Pulmonary artery endothelial cell (primary cell): ENCODE results near the gene CLNK. TPM values are rescaled to one million over a fixed set of nuclear protein-coding genes. Genes with fewer than 3 reads are reported as not detected.
A peak's percentile ranks its signal among the peaks of the same experiment; 100 is the strongest.

Experiments used
- DNase-seq: peaks from one replicate; pipeline ENCODE4 v3.0.0-alpha.2; 2011; ENCODE audit warnings: low read depth, low spot score
- total RNA-seq: library from RNA; depleted of rRNA; stranded (reverse); fragments of >200 nt; gene quantifications from 2 replicates; pipeline ENCODE4 v1.2.3, GENCODE V29; 2014

The CLNK gene
- total RNA-seq, 1 donor from 2014 or later = not detected

DNA sequence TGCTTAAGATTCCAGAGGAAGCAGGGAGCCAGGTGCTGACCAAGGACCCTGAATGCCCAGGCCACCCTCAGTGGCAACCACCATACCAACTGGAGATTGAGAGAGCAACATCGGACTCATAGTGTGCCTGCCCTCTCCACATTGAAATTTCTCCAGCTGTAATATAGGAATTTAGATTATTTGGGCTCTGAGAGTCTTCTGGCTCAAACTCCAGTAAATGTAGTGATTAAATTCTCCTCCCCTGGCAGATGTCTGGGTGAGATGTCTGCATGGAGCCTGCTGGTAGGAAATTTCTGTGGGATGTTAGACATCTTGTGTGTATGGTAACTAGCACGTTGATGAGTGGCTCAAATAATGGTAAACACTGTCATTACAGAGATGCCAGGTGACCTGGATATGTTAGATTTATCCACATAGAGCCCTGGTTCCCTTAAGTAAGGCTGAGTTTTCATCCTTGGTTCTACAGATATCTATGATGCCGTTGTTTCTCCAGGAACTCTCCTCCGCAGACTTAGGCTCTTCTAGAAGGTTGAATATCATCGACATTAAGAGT lies 70.6 kb downstream of the CLNK start:
- DNase-seq = no peak

DNA sequence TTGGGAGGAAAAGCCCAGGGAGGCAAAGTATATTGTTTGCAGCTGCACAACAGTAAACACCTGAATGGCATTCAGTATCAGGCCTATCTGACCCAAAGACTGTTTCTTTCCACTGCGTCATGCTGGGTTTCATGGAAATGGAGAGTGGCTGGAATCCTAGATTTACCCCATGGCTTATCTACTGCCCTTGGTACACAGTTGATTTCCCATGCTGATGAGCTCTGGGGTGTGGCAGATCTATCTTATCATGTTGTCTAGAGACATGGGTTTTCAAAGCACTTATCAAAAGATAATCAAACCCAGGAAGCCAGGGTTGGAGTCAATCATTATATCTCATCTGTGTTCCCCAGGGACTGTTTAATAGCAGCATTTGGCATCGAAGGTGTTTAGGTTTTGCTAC lies 72.1 kb downstream of the CLNK start:
- DNase-seq = no peak

DNA sequence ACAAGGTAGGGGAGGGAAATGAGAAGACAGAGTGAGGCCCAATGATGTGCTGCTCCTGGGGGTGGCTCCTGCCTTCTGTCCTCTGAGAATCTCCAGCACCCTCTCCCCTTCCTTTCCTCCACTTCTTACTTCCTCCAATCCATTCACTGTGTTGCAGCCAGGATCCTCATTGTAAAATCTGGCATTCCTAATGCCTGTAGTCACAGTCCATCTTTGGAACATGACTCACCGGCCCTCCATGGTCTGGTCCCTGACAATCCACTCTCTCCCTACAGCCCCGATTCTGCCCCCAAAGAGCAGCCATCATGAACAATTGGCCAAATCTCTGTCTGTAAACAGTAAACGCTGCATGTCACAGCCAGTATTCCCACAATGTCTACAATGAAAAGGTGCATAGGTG lies 72.9 kb downstream of the CLNK start:
- DNase-seq = peak; percentile 30

DNA sequence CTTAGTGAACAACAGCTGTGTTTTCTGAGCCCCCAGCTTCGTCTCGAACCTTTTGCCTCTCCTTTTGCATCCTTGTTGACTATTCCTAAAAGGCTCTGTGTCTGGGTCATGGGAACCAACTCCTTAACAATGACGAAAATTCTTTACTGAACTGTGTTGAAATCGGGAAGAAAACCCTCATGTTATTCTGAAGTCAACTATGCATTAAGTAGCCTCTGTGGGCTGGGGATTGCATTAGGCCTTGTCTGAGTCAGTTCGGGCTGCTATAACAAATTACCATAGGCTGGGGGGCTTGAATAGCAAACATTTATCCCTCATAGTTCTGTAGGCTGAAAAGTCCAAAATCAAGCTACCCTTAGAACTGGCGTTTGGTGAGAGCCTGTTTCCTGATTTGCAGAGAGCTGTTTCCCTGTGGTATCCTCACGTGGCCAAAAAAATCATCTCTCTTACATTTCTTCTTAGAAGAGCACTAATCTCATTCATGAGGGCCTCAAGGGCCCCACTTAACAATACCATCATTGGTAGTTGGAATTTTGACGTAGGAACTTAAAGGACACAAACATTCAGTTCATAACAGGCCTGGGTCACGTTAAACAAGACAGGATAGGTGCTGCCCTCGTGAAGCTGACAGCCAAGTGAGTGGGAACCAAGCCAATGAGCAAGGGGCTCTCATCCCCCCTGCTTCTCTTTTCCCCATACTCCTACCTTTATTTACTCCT lies 75.9 kb downstream of the CLNK start:
- DNase-seq = no peak

DNA sequence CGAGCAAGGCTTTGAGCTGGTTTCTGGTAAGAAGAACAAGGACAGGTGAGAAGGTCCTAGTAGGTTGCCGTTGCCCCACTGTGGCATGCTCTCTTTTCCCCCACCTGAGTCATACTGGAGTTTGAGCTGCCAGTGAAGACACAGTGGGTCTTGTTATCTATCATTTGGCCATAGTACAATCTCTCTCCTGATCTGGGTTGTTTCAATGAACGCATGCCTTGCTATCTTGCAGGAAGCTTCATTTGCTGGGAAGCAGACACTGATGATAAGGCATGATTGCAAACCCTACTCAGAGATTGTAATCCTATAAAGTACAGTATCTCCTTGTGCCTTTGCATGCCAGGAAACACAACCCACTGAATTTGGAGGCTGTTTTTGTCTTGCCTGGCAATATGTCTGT lies 77.4 kb downstream of the CLNK start:
- DNase-seq = no peak

DNA sequence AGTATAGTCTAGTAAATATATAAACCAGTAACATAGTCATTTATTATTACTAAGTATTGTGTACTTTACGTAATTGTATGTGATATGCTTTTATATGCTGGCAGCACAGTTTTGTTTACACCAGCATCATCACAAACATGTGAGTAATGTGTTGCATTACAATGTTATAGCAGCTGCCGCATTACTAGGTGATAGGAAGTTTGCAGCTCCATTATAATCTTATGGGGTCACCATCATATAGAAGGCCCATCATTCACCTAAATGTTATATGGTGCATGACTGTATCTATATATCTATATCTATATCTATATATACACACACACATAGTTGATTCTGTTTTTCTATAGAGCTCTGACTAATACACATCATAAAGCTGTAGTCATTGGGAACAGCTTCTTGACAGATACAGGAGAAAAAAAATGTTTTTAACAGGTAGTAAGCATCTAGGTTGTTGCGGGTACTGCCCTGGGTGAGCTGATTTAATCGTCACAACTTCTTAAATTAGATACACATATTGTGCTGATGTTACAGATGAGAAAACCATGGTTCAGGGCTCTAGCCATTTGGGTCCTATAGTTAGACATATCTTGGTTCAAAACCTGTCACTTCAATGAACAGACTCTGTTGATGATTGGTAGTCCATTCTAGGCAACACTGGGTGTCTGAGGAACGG lies 77.9 kb downstream of the CLNK start:
- DNase-seq = no peak

DNA sequence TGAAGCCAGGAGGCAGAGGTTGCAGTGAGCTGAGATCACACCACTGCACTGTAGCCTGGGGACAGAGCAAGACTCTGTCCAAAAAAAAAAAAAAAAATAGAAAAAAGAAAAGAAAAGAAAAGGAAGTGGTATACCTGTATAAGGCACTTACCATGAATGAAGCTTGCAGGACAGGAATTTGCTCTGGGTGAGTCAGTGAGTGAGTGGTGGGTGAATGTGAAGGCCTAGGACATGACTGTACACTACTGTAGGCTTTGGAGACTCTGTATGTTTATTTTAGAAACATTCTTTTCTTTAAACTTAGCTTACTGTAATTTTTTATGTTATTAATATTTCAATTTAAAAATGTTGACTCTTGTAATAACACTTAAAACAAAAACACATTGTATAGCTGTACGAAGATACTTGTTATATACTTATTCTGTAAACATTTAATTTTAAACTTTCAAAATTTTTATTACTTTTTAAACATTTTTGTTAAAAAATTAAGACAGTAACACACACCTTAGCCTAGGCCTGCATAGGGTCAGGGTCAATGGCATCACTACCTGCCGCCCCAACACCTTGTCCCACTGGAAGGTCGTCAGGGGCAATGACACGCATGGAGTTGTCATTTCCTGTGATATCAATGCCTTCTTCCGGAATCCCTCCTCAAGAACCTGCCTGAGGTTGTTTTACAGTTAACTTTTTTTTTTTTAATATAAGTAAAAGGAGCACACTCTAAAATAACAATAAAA lies 78.7 kb downstream of the CLNK start:
- no peak for DNase-seq

DNA sequence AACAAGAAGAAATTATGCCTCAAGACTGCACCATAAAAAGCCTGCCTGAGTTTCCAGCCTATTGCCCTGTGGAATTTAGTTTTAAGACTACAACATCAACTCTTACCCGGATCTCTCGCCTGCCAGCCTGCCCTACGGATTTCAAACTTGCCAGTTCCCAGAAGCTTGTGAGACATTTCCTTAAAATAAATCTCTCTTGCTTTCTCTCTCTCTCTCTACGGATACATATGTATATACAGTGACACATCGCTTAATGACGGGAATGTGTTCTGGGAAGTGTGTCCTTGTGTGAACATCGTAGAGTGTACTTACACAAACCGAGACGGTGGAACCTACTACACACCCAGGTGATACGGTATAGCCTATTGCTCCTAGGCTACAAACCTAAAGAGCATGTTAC lies 79.5 kb downstream of the CLNK start:
- no peak for DNase-seq

DNA sequence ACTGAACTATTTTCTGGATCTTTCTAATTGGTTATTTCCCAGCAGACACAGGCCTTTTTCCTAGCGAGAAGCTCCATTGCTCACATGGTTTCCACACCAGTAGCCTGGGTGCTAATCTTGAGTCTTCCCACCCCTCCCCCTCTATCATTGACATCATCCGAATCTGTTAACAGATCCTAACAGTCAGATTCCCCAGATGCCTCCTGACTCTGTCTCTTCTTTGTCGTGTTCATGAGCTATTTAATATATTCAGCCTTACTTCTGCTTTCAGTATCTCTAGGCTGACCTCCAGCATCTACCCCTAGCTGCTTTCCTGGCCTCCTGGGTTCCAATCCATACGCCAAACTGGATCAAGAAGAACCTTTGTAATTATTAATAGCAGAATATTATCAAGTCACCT lies 85.0 kb downstream of the CLNK start:
- no peak for DNase-seq

DNA sequence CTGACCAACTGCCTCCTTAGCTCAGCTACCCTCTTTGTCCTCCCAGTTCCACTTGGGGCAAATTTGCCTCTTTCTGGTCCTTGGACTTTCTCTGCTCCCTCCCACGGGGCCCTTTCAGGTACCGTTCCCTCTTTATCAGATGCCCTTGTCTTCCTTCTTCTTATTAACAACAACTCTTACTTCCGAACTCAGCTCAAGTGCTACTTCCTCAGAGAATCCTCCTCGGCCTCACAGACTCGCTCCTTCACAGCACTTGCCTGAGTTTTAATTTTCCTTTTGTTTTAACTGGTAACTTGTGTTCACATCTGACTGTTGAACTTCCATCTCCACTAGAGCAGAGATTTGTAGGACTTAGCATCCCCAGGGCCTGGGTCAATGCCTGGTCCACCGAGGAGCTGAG lies 85.7 kb downstream of the CLNK start:
- no peak for DNase-seq

DNA sequence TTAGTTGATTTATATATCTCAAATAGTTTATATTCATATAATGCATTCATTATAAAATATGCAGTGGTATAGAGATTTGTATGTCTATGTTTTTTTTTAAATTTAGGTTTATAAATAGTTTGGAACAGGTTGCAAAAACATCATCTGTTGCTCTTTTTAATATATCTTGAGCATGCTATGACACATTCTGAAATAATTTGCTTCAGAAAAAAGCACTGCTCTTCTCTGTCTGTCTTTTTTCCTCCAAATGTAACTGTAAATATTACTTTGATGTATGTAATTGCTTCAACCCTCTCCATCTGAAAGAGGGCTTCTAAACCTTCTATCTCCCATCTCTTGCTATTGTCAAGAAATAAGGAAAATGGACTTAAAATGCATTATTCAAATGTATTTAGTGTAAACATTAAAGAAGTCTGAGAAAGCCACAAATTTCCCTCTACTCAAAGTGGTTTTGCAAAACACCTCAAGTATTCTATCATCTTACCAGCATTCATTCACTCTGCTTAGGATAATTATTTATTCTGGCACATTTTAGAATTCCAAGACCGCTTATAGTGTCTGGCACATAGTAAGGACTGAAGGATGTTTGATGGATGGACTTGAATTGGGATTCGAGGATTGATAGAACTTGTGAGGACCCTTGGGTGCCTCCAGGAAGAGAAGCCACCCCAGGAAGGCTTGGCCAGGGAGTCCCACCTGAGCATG lies 87.8 kb downstream of the CLNK start:
- no peak for DNase-seq

DNA sequence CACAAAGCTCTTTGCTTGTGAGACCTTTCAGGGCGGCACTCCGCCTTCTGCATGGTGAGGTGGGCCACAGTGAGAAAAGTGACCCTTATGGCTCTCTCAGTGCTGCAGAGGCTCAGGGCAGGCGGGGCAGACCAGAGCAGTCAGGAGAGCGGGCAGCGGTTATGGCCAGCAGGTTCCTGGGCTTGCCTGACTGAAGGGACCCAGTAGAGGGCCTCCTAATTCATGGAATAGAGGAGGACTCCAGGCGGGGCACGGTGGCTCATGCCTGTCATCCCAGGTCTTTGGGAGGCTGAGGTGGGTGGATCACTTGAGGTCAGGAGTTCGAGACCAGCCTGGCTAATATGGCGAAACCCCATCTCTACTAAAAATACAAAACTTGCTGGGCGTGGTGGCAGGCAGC lies 91.4 kb downstream of the CLNK start:
- DNase-seq = no peak

DNA sequence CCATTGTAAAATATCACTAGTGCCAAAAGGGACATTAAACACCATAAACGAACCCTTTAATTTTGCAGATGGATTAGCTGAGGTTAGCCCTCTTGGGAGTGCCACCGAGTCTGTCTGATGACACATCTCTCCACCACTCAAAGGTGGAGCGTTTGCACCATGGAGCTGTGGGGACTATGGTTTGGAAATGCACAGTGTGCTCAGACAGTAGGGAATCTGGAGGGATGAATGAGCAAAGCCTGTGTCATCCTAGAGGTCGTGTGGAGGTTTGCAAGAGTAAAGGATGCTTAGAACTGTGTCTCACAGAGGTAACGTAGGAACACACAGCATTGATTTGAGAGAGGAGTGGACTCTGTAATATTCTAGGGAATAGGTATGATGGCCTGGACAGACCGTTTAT lies 93.7 kb downstream of the CLNK start:
- no peak for DNase-seq

DNA sequence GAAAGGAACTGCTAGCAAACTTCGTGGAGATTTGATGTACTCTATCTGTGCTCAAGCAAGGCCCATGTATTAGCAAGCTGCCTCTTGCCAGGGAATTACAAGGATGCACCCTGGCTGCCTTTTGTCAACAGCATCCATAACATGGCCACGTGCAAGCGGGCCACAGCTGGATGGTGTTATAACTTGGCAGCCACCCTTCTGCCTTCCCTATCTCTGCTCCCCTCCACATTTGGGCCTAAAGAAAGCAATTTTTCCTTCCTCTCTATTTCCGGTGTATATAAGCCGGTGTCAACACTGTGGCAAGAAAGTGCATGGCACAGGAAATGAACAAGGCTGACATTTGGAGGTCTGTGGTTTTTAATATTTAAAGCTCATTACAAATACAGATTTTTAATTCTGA lies 94.8 kb downstream of the CLNK start:
- no peak for DNase-seq

DNA sequence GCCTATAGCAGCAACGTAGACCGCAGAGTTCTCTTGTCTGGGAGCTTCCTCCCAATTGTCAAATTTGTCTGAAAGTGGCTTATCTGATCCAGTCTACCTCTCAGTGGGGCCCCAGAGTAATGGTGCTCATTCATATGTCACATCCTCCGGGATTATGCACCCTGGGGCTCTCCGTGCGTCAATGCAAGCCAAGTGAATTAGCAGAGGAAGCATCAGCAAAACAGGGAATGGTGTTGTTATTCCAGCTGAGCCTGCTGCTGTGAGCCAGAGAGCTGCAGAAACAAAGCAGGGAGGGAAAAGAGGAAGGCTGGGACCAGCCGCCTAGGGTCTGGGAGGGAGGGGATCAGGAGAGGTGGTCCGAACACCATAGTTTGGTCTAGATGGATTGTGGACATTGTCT lies 95.2 kb downstream of the CLNK start:
- DNase-seq = no peak

DNA sequence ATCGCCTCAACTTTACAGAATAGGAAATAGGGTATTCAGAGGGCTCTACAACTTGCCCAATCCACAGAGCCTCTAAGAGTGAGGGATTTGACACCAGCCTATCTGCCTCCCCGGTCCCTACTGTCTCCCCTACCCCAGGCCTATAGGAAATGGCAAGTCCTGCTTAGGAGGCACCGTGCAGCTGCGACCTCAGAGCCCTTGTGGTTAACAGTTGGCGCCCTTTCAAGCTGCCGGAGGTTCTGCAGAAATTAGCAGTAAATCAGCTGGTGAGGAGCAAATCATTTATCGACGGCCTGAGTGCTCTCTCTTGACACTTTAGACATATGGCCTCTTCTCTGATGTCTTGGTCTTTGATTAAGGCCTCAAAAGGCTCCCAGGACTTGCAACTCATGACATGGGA lies 96.9 kb downstream of the CLNK start:
- DNase-seq = no peak

DNA sequence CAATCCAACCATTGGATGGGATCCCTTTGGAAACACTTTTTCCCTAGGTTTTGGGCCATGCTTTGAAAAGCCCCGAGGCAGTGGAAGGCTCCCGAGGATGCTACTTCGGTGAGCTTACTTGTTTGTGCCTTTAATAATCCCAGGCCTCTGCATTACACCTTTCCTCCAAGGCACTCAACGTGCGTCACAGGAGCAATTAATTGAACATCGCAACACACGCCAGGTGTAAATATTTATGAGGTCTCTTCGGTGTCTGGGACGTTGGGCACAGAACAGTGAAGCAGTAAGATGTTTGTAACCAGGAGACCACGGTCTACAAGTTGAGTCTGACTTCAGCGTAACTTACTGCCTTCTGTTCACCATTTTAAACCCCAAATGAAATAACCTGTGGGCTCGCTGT lies 97.3 kb downstream of the CLNK start:
- no peak for DNase-seq

DNA sequence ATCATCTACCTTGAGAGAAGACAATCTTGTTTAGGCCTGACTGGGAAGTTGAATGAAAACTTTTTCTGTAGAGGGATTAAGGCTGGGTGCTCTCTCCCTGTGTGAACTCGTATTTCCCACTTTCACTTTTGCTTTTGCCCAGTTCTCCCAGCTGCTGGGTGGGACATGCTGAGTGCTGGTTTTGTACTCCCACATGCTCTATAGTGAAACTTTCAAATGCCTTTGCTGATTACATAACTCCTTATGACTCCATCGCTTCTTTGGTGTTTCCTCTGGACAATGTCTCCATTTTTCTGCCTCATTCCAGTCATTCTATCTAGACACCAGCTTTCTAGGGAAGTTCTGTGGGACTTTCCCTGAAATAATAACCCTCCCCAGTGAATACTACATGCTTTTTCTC lies 100.5 kb downstream of the CLNK start:
- no peak for DNase-seq

DNA sequence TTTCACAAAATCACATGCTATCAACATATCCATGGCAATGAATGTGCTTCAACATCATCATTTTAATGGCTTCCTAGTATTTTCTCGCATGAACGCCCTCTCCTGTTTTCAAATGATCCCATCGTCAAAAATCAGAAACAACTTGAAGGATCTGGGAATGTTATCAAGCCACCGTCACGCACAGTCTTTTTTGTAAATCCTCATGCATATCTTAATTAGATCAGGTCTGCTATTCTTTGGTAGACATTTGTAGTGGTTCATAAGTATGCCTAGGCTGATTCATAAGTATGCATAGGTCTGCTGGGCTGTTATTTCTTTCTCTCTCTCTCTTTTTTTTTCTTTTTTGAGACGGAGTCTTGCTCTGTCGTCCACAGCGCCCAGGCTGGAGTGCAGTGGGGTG lies 101.6 kb downstream of the CLNK start:
- no peak for DNase-seq

DNA sequence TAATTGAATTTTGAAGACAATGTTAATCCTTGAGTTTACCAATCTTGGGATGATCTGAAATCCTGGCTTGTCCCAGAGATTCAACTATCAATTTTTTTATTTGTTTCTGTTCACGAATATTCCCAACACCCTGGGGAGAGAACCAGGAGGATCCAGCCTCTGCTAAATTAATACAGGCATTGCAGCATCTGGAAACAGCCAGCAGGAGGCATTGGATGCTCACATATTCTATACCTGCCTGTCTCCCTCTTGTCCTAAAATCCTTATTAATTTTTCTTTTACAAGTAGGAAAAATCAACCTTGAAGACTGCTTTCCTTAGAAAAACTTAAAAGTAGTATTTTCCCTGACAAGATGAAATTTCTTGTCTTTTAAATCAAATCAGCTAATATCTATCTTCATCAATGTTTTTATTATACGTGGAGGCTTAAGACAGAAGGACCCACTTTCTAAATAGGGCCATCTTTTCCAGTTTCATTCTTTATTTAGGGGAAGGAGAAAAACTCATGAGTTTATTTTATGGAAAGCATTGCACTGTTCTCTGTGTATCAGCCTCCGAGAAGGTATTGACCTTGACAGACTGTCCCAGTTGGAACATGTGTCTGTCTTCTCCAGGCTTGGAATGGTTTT lies 102.4 kb downstream of the CLNK start:
- DNase-seq = peak; percentile 11

DNA sequence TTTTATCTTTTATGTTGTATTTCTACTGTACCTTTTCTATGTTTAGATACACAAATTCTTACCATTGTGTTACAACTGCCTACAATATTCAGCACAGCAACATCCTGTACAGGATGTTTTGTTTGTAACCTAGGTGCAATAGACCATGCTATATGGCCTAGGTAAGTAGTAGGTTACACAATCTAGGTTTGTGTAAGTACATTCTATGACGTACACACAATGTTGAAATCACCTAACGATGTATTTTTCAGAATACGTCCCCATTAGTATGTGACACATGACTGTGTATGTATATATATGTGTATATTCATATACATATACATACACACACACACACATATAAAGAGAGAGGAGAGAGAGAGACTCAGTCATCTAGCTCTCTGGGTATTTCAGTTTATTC lies 103.5 kb downstream of the CLNK start:
- DNase-seq = no peak
